Karpas-422 (cell line): ENCODE results near the gene VSIG10L2. TPM values are rescaled to one million over a fixed set of nuclear protein-coding genes. Genes with fewer than 3 reads are reported as not detected.

ENCODE experiments used
- DNase-seq: peaks from one replicate; pipeline ENCODE4 v3.0.0-alpha.2; 2015
- H2AFZ ChIP-seq: fragments of 200-600 bp; sonication (generic); 2 replicates; pipeline ENCODE4 v1.6.1; 2014; ENCODE audit warnings: antibody characterized with exemption, low read length, mixed read lengths
- H3K27ac ChIP-seq: fragments of 200-600 bp; sonication (generic); 2 replicates; pipeline ENCODE4 v1.5.1; 2014; ENCODE audit warnings: mild to moderate bottlenecking, low read length, moderate library complexity
- H3K27me3 ChIP-seq: fragments of 200-600 bp; sonication (generic); 2 replicates; pipeline ENCODE4 v1.6.1; 2014; ENCODE audit warnings: low read length, mixed read lengths
- H3K36me3 ChIP-seq: fragments of 200-600 bp; sonication (generic); 2 replicates; pipeline ENCODE4 v1.6.1; 2014; ENCODE audit warnings: low read length, mixed read lengths; ENCODE audit not compliant: insufficient read depth
- H3K4me1 ChIP-seq: fragments of 200-600 bp; sonication (generic); 2 replicates; pipeline ENCODE4 v1.6.1; 2014; ENCODE audit warnings: mild to moderate bottlenecking, low read length, mixed read lengths
- H3K4me2 ChIP-seq: fragments of 200-600 bp; sonication (generic); 2 replicates; pipeline ENCODE4 v1.6.1; 2014; ENCODE audit warnings: low read length, low read depth, mild to moderate bottlenecking; ENCODE audit not compliant: poor library complexity, severe bottlenecking
- H3K4me3 ChIP-seq: fragments of 200-600 bp; sonication (generic); 2 replicates; pipeline ENCODE4 v1.5.1; 2014; ENCODE audit warnings: mild to moderate bottlenecking, antibody characterized with exemption, low read length, mixed read lengths
- H3K79me2 ChIP-seq: fragments of 200-600 bp; sonication (generic); 2 replicates; pipeline ENCODE4 v1.6.1; 2014; ENCODE audit warnings: mild to moderate bottlenecking, low read length, mixed read lengths
- H3K9ac ChIP-seq: fragments of 200-600 bp; sonication (generic); 2 replicates; pipeline ENCODE4 v1.6.0; 2014; ENCODE audit warnings: low read length
- H3K9me2 ChIP-seq: fragments of 200-600 bp; sonication (generic), shearing (Covaris generic); replicated peaks from 2 replicates; pipeline ENCODE4 v1.6.0; 2014; ENCODE audit warnings: mild to moderate bottlenecking, low read length, moderate library complexity; ENCODE audit not compliant: insufficient read depth
- H3K9me3 ChIP-seq: fragments of 300-700, 200-600 bp; sonication (generic); 2 replicates; pipeline ENCODE4 v1.6.1; 2014; ENCODE audit warnings: low read length, mixed read lengths
- H4K20me1 ChIP-seq: fragments of 200-600 bp; sonication (generic); 2 replicates; pipeline ENCODE4 v1.6.1; 2014; ENCODE audit warnings: mild to moderate bottlenecking, antibody characterized with exemption, low read length, low read depth; ENCODE audit not compliant: insufficient read depth
- total RNA-seq: library from RNA; depleted of rRNA; stranded (reverse); fragments of >200 nt; shearing (Covaris generic); gene quantifications from 2 replicates; pipeline ENCODE4 v1.2.3, GENCODE V29; 2014; ENCODE audit warnings: low replicate concordance

VSIG10L2 gene
- total RNA-seq, 1 experiment from 2014 or later = not detected

GRCh38 chr11:125952973-125953372 lies 7.1 kb downstream of the VSIG10L2 start:
- H3K4me2 ChIP-seq = no peak overlapping the region
- no peaks in the 10 kb centered on the region for H3K4me1 ChIP-seq
- H3K9me2 ChIP-seq = no peaks in the 10 kb centered on the region
- H3K79me2 ChIP-seq = no peaks in the 10 kb centered on the region
- DNase-seq = no peak
- no peak overlapping the region for H3K9ac ChIP-seq
- no peak overlapping the region for H3K4me3 ChIP-seq
- H2AFZ ChIP-seq = no peak overlapping the region
- H3K9me3 ChIP-seq = no peaks in the 10 kb centered on the region
- no peaks in the 10 kb centered on the region for H4K20me1 ChIP-seq
- H3K36me3 ChIP-seq = no peaks in the 10 kb centered on the region
- H3K27ac ChIP-seq = no peak overlapping the region
- H3K27me3 ChIP-seq = no peaks in the 10 kb centered on the region

- Histone ChIP-seq H3K4me2 (no peak overlapping the region), H3K4me1 (no peaks in the 10 kb centered on the region), H4K20me1 (no peaks in the 10 kb centered on the region), H3K9me3 (no peaks in the 10 kb centered on the region), H3K9me2 (no peaks in the 10 kb centered on the region), H3K27ac (no peak overlapping the region), H2AFZ (no peak overlapping the region), H3K4me3 (no peak overlapping the region), H3K36me3 (no peaks in the 10 kb centered on the region), H3K79me2 (no peaks in the 10 kb centered on the region), H3K27me3 (no peaks in the 10 kb centered on the region), H3K9ac (no peak overlapping the region)
- DNase-seq = no peak
Observed at GRCh38 chr11:125953401-125953935, 7.6 kb downstream of the VSIG10L2 start.

- no peaks in the 10 kb centered on the region for H3K9me3 ChIP-seq
- H3K9ac ChIP-seq = no peak overlapping the region
- no peaks in the 10 kb centered on the region for H3K4me1 ChIP-seq
- H3K36me3 ChIP-seq = no peaks in the 10 kb centered on the region
- no peaks in the 10 kb centered on the region for H3K9me2 ChIP-seq
- no peak overlapping the region for H3K4me2 ChIP-seq
- no peak overlapping the region for H2AFZ ChIP-seq
- no peak overlapping the region for H3K4me3 ChIP-seq
- no peaks in the 10 kb centered on the region for H3K27me3 ChIP-seq
- H4K20me1 ChIP-seq = no peaks in the 10 kb centered on the region
- H3K79me2 ChIP-seq = no peaks in the 10 kb centered on the region
- no peak for DNase-seq
- no peak overlapping the region for H3K27ac ChIP-seq
Observed at GRCh38 chr11:125954123-125954944, 8.5 kb downstream of the VSIG10L2 start.

- Histone ChIP-seq H3K79me2 (no peaks in the 10 kb centered on the region), H4K20me1 (no peaks in the 10 kb centered on the region), H3K9ac (no peak overlapping the region), H3K36me3 (no peaks in the 10 kb centered on the region), H3K4me2 (no peak overlapping the region), H3K9me3 (no peaks in the 10 kb centered on the region), H2AFZ (no peak overlapping the region), H3K27ac (no peak overlapping the region), H3K4me3 (no peak overlapping the region), H3K9me2 (no peaks in the 10 kb centered on the region), H3K27me3 (no peaks in the 10 kb centered on the region), H3K4me1 (no peaks in the 10 kb centered on the region)
- DNase-seq = no peak
Observed at GRCh38 chr11:125954945-125955640, 9.2 kb downstream of the VSIG10L2 start.

GRCh38 chr11:125955856-125956255 lies 10.0 kb downstream of the VSIG10L2 start:
- DNase-seq = no peak
- Histone ChIP-seq H3K4me3 (no peak overlapping the region), H3K9me2 (no peaks in the 10 kb centered on the region), H3K9ac (no peak overlapping the region), H2AFZ (no peak overlapping the region), H3K4me2 (no peak overlapping the region), H3K9me3 (no peaks in the 10 kb centered on the region), H3K27me3 (no peaks in the 10 kb centered on the region), H3K79me2 (no peaks in the 10 kb centered on the region), H3K36me3 (no peaks in the 10 kb centered on the region), H3K4me1 (no peaks in the 10 kb centered on the region), H3K27ac (no peak overlapping the region), H4K20me1 (no peaks in the 10 kb centered on the region)

GRCh38 chr11:125956391-125957134 lies 10.7 kb downstream of the VSIG10L2 start:
- Histone ChIP-seq H3K9me2 (no peaks in the 10 kb centered on the region), H3K27ac (no peak overlapping the region), H3K4me2 (no peak overlapping the region), H3K9me3 (no peaks in the 10 kb centered on the region), H3K4me3 (no peak overlapping the region), H3K4me1 (no peaks in the 10 kb centered on the region), H3K27me3 (no peaks in the 10 kb centered on the region), H2AFZ (no peak overlapping the region), H3K9ac (no peak overlapping the region), H4K20me1 (no peaks in the 10 kb centered on the region), H3K36me3 (no peaks in the 10 kb centered on the region), H3K79me2 (no peaks in the 10 kb centered on the region)
- DNase-seq = no peak

- DNase-seq = no peak
- Histone ChIP-seq H3K9ac (no peak overlapping the region), H2AFZ (no peak overlapping the region), H3K4me2 (no peak overlapping the region), H3K9me3 (no peaks in the 10 kb centered on the region), H3K9me2 (no peaks in the 10 kb centered on the region), H4K20me1 (no peaks in the 10 kb centered on the region), H3K4me3 (no peak overlapping the region), H3K36me3 (no peaks in the 10 kb centered on the region), H3K79me2 (no peaks in the 10 kb centered on the region), H3K27ac (no peak overlapping the region), H3K4me1 (no peaks in the 10 kb centered on the region), H3K27me3 (no peaks in the 10 kb centered on the region)
Observed at GRCh38 chr11:125957618-125958332, 11.9 kb downstream of the VSIG10L2 start.
